K562 (cell line): ENCODE results near the gene LOXL3. TPM values are rescaled to one million over a fixed set of nuclear protein-coding genes. Genes with fewer than 3 reads are reported as not detected.

ENCODE experiments used
- CBX1 ChIP-seq: sonication (generic); IDR thresholded peaks from 2 replicates; pipeline ENCODE4 v1.6.1; 2016; ENCODE audit warnings: antibody characterized with exemption, low read depth, mild to moderate bottlenecking
- CHCHD3 ChIP-seq: fragments of 250-450 bp; sonication (Bioruptor Pico); IDR thresholded peaks from 2 replicates; pipeline ENCODE4 v2.1.2; 2022; ENCODE audit warnings: mild to moderate bottlenecking
- DPF2 ChIP-seq: fragments of 450-650 bp; IDR thresholded peaks from 2 replicates; pipeline ENCODE4 v1.6.1; 2016
- FOXK2 ChIP-seq, 2 experiments: fragments of 450-650 bp; IDR thresholded peaks in 1 of 2; conservative IDR thresholded peaks in 1 of 2; 2 replicates each; pipeline ENCODE4 v1.6.1; 2016; ENCODE audit warnings: low read depth in 2 of 2, mild to moderate bottlenecking in 1 of 2
- MAZ ChIP-seq, 2 experiments: fragments of 450-650 bp in 1 of 2; sonication (generic) in 1 of 2; formaldehyde crosslinking; IDR thresholded peaks in 1 of 2; conservative IDR thresholded peaks in 1 of 2; 2 replicates each; pipeline versions ENCODE4 v1.4.0 to v1.5.0; 2020; ENCODE audit warnings: mild to moderate bottlenecking in 1 of 2, missing genetic modification reagents in 1 of 2
- NR1H2 ChIP-seq: sonication (generic); formaldehyde crosslinking; IDR thresholded peaks from 2 replicates; pipeline ENCODE4 v1.4.0; 2020; ENCODE audit warnings: mild to moderate bottlenecking, missing genetic modification reagents
- POLR2AphosphoS5 ChIP-seq: IDR thresholded peaks from 2 replicates; pipeline ENCODE4 v1.6.1; 2011; ENCODE audit warnings: mild to moderate bottlenecking, low read depth, low read length, moderate library complexity; ENCODE audit not compliant: control insufficient read depth, insufficient read depth
- TSC22D4 ChIP-seq: fragments of 450-650 bp; IDR thresholded peaks from 2 replicates; pipeline ENCODE4 v1.6.1; 2016; ENCODE audit warnings: missing genetic modification characterization, missing biosample characterization, control low read depth
- ZKSCAN8 ChIP-seq: fragments of 200-800 bp; sonication (Bioruptor generic); IDR thresholded peaks from 2 replicates; pipeline ENCODE4 v1.6.1; 2016; ENCODE audit warnings: missing genetic modification characterization, missing compliant biosample characterization
- ZNF644 ChIP-seq: fragments of 200-800 bp; sonication (Bioruptor generic); IDR thresholded peaks from 2 replicates; pipeline ENCODE4 v1.6.1; 2016; ENCODE audit warnings: low read depth, missing genetic modification characterization, missing compliant biosample characterization
- ZNF764 ChIP-seq: fragments of 250-450 bp; sonication (Bioruptor Pico); IDR thresholded peaks from 2 replicates; pipeline ENCODE4 v1.4.0; 2020; ENCODE audit warnings: low read depth, mild to moderate bottlenecking, moderate library complexity
- polyA plus RNA-seq, 8 experiments: library from polyadenylated mRNA; depleted of rRNA in 4 of 8; stranded (reverse) in 5 of 8; unstranded in 3 of 8; fragments of >200 nt; fragmentation: Nextera tagmentation in 2 of 8; fragmentation: Illumina TruSeq in 1 of 8; extraction: Ambion mirVana in 2 of 8; extraction: Trizol in 1 of 8; gene quantifications; 2 replicates each; pipeline versions ENCODE4 v1.2.1 to v1.2.3, GENCODE V29; 2011 to 2014; ENCODE audit warnings: inconsistent platforms in 1 of 8, missing spikeins in 1 of 8
- total RNA-seq, 7 experiments: library from RNA; depleted of rRNA in 6 of 7; stranded (reverse); fragments of >200 nt in 6 of 7; fragmentation: Illumina TruSeq in 2 of 7; extraction: Trizol in 2 of 7; gene quantifications; 2 replicates each; pipeline versions ENCODE4 v1.2.1 to v1.2.3, GENCODE V29; 2011 to 2021; ENCODE audit warnings: low replicate concordance in 1 of 7
- TF ChIP-seq, protein P1 (sequence below): sonication (generic); formaldehyde crosslinking; IDR thresholded peaks from 2 replicates; pipeline ENCODE4 v1.8.1; 2023; ENCODE audit warnings: missing genetic modification reagents, mild to moderate bottlenecking, borderline replicate concordance
- TF ChIP-seq, protein P2 (sequence below): fragments of 250-450 bp; sonication (Bioruptor Pico); IDR thresholded peaks from 2 replicates; pipeline ENCODE4 v1.5.0; 2021
- TF ChIP-seq, protein P3 (sequence below), 2 experiments: fragments of 450-650 bp; IDR thresholded peaks; 2 replicates each; pipeline ENCODE4 v1.6.1; 2016
- TF ChIP-seq, protein P4 (sequence below): sonication (generic); formaldehyde crosslinking; IDR thresholded peaks from 2 replicates; pipeline ENCODE4 v1.8.0; 2022; ENCODE audit warnings: mild to moderate bottlenecking, missing genetic modification reagents
- TF ChIP-seq, protein P5 (sequence below): conservative IDR thresholded peaks from 2 replicates; pipeline ENCODE4 v1.6.1; 2011; ENCODE audit warnings: low read depth, mild to moderate bottlenecking, low read length; ENCODE audit not compliant: control insufficient read depth

The LOXL3 gene
- total and polyA plus RNA-seq, 9 of the 15 experiments (the other 6 are each of a cell fraction or from before 2014, with no cell fraction given), result 0.22 to 0.99 (median 0.31) TPM

DNA sequence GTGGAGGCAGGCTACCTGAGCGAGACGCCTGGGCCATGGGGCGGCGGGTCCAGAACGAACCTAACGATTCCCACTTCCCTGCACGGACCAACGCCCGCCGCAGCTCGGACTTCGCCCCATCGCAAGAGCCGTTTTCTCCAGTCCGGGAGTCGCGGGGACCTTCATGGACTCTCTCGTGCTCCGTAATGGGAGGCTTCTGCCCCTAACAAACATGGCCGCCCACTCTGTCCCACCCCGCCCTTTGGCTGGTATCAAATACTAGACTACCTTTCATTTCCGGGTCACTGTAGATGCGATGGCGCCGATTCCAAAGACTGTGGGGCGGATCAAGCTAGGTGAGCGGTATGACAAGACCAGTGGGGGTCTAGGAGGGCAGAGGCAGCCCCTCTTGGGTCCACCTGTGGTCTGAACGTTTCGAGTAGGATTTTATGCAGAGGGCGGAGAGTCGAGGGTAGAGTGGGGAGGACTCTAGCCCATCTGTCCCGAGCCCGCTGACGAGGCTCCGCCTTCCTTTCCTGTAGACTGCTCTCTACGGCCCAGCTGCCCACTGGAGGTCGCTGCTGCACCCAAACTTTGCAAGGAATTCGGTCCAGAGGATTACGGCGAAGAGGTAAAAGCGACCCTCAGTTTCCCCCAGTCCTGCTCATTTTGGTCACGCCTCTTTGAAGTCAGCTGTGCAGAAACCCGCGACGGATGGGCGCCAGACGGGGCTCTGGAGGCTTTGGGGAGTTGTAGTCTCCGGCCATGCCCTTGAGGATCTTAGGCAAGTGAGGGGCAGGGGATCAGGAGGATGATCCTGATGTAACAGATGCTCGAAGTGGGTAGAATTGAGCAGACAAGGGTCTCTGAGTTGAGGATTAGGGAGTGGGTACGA lies 70.7 kb downstream of the LOXL3 start, which contains the start of the genes CCDC142 and TTC31 (continued):
- TF ChIP-seq ZKSCAN8 (CRISPR knock-in tag), result no peak
- peak; percentile 79 to 88 for TF ChIP-seq MAZ (CRISPR knock-in tag; conservative IDR thresholded peaks at IDR 0.05 in 1 of 2, IDR thresholded peaks at IDR 0.05 in 1 of 2)
- TF ChIP-seq POLR2AphosphoS5, result peak; percentile 81
- TF ChIP-seq FOXK2 (conservative IDR thresholded peaks at IDR 0.05 in 1 of 2, IDR thresholded peaks at IDR 0.05 in 1 of 2; ENCODE audit: low read depth in 2 of 2), result peak; percentile 64 to 72; a peak in 3 of 4 replicates
- no peak for TF ChIP-seq ZNF644 (tag)
- TF ChIP-seq CHCHD3 (CRISPR knock-in tag), result no peak
- TF ChIP-seq, protein P1, sequence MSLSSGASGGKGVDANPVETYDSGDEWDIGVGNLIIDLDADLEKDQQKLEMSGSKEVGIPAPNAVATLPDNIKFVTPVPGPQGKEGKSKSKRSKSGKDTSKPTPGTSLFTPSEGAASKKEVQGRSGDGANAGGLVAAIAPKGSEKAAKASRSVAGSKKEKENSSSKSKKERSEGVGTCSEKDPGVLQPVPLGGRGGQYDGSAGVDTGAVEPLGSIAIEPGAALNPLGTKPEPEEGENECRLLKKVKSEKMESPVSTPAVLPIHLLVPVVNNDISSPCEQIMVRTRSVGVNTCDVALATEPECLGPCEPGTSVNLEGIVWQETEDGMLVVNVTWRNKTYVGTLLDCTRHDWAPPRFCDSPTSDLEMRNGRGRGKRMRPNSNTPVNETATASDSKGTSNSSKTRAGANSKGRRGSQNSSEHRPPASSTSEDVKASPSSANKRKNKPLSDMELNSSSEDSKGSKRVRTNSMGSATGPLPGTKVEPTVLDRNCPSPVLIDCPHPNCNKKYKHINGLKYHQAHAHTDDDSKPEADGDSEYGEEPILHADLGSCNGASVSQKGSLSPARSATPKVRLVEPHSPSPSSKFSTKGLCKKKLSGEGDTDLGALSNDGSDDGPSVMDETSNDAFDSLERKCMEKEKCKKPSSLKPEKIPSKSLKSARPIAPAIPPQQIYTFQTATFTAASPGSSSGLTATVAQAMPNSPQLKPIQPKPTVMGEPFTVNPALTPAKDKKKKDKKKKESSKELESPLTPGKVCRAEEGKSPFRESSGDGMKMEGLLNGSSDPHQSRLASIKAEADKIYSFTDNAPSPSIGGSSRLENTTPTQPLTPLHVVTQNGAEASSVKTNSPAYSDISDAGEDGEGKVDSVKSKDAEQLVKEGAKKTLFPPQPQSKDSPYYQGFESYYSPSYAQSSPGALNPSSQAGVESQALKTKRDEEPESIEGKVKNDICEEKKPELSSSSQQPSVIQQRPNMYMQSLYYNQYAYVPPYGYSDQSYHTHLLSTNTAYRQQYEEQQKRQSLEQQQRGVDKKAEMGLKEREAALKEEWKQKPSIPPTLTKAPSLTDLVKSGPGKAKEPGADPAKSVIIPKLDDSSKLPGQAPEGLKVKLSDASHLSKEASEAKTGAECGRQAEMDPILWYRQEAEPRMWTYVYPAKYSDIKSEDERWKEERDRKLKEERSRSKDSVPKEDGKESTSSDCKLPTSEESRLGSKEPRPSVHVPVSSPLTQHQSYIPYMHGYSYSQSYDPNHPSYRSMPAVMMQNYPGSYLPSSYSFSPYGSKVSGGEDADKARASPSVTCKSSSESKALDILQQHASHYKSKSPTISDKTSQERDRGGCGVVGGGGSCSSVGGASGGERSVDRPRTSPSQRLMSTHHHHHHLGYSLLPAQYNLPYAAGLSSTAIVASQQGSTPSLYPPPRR (CRISPR knock-in tag), result no peak
- TF ChIP-seq, protein P2, sequence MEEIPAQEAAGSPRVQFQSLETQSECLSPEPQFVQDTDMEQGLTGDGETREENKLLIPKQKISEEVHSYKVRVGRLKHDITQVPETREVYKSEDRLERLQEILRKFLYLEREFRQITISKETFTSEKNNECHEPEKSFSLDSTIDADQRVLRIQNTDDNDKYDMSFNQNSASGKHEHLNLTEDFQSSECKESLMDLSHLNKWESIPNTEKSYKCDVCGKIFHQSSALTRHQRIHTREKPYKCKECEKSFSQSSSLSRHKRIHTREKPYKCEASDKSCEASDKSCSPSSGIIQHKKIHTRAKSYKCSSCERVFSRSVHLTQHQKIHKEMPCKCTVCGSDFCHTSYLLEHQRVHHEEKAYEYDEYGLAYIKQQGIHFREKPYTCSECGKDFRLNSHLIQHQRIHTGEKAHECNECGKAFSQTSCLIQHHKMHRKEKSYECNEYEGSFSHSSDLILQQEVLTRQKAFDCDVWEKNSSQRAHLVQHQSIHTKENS, result no peak
- TF ChIP-seq, protein P3, sequence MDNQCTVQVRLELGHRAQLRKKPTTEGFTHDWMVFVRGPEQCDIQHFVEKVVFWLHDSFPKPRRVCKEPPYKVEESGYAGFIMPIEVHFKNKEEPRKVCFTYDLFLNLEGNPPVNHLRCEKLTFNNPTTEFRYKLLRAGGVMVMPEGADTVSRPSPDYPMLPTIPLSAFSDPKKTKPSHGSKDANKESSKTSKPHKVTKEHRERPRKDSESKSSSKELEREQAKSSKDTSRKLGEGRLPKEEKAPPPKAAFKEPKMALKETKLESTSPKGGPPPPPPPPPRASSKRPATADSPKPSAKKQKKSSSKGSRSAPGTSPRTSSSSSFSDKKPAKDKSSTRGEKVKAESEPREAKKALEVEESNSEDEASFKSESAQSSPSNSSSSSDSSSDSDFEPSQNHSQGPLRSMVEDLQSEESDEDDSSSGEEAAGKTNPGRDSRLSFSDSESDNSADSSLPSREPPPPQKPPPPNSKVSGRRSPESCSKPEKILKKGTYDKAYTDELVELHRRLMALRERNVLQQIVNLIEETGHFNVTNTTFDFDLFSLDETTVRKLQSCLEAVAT (IDR thresholded peaks at IDR 0.05), result peak in 1 of 2 experiments; percentile 30; a peak in 1 of 4 replicates
- no peak for TF ChIP-seq CBX1
- TF ChIP-seq DPF2, result peak; percentile 27; the same call in 1 of the 2 replicates
- no peak for TF ChIP-seq ZNF764 (CRISPR knock-in tag)
- TF ChIP-seq, protein P4, sequence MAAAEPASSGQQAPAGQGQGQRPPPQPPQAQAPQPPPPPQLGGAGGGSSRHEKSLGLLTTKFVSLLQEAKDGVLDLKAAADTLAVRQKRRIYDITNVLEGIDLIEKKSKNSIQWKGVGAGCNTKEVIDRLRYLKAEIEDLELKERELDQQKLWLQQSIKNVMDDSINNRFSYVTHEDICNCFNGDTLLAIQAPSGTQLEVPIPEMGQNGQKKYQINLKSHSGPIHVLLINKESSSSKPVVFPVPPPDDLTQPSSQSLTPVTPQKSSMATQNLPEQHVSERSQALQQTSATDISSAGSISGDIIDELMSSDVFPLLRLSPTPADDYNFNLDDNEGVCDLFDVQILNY (CRISPR knock-in tag), result no peak
- TF ChIP-seq, protein P5, sequence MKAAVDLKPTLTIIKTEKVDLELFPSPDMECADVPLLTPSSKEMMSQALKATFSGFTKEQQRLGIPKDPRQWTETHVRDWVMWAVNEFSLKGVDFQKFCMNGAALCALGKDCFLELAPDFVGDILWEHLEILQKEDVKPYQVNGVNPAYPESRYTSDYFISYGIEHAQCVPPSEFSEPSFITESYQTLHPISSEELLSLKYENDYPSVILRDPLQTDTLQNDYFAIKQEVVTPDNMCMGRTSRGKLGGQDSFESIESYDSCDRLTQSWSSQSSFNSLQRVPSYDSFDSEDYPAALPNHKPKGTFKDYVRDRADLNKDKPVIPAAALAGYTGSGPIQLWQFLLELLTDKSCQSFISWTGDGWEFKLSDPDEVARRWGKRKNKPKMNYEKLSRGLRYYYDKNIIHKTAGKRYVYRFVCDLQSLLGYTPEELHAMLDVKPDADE, result peak; percentile 63
- no peak for TF ChIP-seq TSC22D4 (tag)
- 0 out of 2 replicates have a peak, but pooled peaks have one; percentile 11 for TF ChIP-seq NR1H2
